Fibroblast of peridontal ligament (primary cell): ENCODE data around the gene SPECC1.
A peak's percentile ranks its signal among the peaks of the same experiment; 100 is the strongest.
"Not testable (repeated sequence)": the region's sequence is repeated elsewhere in the genome, so short reads cannot be mapped to it uniquely, and the experiment has no call there.

Experiments
- DNase-seq: peaks from one replicate; pipeline ENCODE4 v3.0.0-alpha.2; 2010; ENCODE audit errors: extremely low read depth

Gene SPECC1

DNA sequence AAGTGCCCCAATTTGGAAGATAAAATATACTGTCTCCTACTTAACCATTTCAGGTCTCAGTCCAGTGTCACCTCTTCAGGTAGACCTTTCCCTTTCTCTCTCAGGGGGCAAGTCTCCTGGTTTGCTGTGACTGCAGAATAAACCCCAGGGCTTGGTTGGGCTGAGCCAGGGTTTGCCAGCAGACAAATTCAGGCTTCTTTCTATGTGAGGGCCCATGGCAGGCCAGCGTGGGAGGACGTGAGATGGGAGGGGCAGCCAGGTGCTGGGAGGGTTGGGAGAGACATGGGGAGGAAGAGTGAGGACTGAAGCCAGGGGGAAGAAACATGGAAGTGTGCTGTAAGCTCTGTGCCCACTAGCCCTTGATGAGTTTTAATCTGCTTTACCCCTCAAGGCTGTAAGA is 163.2 kb downstream of the SPECC1 start:
- DNase-seq = no peak

DNA sequence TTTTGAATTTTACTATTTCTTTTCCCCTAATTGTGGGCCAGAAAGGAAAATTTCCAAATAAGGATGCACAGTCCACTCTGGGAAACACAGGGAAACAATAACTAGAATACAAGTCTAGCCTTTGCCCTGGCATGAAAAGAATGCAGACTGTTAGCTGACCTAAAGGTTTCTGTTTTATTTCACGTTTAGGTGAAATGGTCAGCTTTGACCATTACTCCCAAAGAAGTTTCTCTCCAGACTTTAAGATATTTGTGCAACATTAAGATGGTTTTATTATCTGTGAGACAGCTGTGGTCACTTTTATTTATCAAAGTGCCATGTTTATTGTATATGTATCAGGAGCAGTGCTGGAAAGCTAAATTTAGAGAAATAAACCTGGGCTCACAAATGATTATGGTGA is 163.9 kb downstream of the SPECC1 start:
- no peak for DNase-seq

DNA sequence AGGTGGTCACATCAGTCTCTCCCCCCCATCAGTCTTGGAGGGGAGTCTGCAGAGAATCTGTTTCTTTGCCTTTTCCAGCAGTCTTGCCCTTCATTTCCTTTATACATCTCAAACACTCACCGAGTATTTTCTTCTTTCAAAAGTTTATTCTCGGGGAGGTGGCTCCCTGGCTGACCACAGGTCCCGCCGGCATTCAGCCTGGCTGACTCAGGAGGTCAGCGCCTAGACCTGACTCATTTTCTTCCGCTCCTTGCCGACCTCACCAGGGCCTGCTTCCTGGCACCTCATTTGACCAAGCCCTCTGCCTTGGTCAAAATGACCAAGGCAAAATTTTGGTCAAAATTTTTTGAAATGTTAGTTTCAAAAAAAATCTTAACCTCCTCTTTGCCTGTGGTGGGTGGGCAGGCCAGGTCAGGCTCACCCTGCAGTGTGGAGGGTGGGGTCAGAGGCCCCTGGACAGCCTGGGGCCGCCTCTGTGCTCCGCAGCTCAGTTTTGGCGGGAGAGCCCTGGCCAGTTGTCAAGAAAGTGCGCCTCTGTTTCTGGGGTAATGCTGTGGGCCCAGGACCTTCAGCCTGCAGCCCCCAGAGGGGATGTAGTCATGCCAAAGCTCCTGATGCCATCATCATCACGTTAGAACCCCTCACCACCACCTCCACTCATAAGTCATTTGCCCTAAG is 165.6 kb downstream of the SPECC1 start:
- DNase-seq = peak; percentile 61

DNA sequence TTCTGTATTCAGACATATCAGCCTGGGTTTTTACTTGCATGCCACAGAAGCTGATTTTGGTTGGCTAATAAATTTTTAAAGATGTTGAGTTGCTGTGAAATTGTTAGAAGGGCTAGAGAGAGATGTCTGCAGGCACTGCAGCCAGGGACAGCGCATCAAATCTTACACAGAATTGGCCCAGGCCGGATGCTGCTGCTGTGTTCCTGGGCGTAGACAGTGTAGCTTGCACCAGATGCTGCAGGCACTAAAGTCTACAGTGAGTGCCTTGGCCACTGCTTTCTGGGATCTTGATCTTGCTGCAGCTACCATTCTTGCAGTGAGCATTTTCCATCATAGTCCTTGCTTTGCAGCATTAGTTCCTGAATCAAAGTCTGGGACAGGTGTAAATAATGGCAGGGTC is 169.9 kb downstream of the SPECC1 start:
- no peak for DNase-seq

DNA sequence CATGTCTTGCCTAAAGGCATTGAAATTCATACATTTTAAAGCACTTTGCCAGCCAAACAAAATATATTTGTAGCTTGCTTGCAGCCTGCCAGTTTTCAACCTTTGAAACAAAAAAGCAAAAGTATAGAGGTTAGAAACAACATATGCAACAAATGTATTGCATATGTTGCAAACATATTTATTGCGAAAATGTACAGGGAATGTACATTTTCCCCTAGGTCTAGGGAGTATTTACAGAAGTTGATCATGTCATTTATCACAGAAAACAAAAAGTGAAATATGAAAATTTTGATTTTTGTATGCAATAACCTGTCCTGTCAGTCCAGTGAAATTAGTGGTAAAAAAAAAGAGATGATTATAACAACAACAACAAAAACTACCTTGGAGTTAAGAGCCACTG is 171.5 kb downstream of the SPECC1 start:
- DNase-seq = no peak

DNA sequence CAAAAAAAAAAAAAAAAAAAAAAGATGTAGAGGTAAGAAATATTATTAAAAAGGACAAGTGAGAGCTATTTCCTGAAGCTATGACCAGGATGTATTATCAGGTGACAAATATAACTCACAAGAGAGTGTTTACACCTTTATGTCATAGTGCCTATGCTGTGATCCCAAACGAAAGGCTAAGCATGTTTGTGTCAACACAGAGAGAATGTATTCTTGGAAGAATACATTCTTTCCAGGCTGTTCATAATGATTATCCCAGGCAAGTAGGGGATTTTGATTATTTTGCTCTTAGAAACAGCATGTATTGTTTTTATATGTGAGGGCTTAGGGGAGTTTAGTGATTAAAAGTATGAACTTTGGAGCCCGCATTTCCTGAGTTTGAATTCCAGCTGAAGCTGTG is 175.0 kb downstream of the SPECC1 start:
- no peak for DNase-seq

DNA sequence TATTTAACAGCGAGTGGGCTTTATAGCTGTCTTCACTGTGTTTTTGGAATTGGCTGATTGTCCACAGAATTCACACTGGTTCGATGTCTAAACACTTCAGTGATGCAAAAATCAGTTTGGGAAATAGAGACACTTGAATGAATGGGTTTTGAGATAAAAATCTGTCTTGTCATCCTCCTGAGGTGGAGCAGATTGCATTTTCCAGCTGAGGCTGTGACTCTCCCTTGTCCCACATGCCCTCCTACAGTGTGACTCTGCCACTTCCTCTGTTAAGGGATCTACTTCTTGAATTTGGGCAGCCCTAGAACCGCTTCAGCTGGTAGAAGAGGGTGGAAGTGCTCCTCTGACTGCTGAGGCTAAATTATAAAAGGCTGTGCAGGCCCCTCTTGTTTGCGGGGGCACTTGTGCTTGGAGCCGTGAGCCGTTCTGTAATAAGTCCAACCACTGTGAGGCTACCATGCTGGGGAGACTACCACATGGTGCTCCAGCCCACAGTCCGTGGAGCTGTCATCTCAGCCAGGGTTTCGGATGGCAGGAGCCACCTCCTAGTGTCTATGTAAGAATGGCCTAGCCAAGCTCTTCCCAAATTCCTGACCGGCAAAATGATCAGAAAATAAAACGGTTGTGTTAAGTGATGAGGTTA is 175.9 kb downstream of the SPECC1 start:
- no peak for DNase-seq

DNA sequence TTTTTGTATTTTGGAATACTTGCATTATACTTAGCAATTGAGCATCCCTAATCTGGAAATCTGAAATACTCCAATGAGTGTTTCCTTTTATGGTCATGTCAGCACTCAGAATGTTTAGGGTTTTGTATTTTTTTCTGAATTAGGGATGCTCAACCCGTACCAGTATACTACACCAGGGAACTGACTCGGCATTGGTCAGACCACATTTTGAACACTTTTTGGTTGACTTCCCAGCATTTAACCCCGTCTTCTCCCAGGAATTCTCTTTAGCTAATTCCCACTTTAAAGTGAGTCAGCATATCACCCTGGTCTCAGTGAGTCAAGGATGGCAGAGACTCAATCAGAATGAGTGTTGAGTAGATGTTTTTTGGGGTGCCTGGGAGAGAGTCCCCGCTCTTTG is 177.9 kb downstream of the SPECC1 start:
- peak; percentile 88 for DNase-seq

DNA sequence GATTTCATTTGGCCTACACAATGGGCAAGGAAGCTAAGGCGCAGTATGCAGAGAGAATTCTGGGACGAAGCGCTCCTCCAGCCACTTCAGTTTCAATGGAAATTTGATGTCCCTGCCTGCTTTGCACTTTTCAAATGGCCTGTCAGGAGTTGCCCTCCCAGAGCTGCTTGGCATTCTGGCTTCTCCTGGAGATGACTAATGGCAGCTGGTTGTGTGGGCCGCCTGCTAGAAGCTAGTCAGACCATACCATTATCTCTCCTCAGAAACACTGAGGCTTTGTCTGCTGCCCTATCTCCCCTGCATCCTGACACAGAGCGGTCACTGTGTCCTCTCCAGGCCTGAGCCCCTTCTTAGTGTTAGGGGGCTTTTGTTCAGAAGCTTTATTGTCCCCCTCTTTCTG is 180.1 kb downstream of the SPECC1 start:
- peak; percentile 42 for DNase-seq

DNA sequence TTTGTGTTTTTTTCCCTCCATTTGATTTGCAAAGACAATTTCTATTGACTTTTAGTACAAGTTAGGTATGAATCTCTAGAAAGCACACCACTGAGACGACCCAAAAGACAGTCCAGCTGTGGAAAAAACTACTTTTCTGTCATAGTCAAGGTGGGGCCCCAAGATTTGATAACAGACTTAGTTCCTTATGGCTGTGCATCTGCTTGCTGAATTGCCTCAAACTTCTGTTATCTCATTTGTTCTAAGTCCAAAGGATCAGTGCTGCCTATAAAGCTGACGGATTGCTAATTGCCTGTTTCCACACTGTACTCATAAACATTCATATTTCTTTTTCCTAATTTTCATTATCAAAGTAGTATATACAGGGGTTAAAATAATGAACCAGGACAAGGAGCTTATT is 180.8 kb downstream of the SPECC1 start:
- no peak for DNase-seq

DNA sequence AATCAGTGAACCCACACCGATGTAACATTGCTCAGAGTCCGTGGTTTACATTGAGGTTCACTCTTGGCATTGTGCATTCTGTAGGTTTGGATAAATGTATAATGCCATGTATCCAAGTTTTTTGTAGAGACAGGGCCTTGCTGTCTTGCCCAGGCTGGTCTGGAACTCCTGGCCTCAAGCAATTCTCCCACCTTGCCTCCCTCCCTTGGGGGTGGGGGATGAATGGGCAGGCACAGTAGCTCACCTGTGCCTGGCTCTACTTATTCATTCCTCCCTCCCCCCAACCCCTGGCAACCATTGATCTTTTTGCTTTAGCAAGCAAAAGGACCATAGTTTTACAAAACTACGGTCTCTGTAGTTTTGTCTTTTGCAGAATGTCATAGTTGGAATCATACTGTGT is 181.4 kb downstream of the SPECC1 start:
- no peak for DNase-seq

DNA sequence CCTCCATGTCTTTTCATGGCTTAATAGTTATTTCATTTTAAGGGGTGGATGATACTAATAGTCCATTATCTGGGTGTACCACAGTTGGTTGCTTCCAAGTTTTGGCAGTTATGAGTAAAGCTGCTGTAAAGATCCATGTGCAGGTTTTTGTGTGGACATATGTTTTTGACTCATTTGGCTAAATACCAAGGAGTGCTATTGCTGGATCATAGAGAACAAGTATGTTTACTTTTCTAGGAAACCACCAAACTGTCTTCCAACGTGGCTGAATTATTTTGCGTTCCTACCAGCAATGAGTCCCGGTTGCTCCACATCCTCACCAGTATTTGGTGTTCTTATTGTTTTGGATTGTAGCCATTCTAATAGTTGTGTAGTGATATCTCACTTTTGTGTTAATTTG is 181.9 kb downstream of the SPECC1 start:
- peak; percentile 97 for DNase-seq

DNA sequence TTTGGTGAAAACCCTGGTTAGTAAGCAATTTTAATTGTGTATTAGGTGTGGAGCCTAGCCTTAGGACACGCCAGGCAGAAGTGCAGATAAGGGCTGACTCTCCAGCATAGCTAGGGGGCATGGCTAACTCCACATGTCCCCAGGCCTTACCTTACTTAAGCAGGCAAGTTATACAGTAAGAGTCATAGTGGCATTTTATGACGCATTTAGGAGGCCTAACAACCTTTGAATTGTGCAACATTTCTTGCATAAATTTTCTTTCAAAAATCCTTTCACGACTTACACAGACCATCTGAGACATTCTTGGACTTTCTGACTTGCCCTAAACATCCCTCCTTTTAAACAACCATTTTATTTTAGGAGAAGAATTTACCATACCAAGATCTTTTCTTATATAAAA is 187.1 kb downstream of the SPECC1 start:
- DNase-seq = not testable (repeated sequence)

DNA sequence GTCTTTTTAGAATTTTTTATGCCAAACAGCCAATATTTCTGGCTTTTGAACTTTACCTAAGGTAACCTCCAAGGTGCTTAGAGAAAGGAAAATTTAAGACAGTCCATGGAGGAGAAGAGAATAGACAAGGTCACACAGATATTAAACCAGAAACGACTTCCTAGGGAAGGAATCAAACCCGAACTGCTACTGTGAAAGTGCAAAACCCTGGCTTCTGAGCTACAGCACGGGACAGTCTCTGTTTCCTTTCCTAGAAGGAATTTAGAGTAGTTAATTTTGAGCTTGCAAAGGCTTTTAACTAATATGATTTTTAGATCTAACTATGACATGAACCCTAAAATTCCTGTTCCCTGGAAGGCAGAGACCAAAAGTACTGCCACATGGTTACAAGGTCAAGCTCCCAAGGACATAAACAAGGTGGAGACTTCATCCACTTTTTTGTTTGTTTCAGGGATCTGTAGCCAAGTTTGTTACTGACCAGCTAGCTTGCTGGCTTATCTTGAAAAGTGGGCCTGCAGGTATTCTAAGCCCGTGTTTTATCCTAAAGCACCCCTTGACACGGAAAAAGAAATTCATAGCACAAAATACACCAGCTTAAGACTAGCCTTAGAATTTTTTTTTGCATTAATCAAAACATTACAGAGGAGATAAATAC is 188.2 kb downstream of the SPECC1 start:
- no peak for DNase-seq

DNA sequence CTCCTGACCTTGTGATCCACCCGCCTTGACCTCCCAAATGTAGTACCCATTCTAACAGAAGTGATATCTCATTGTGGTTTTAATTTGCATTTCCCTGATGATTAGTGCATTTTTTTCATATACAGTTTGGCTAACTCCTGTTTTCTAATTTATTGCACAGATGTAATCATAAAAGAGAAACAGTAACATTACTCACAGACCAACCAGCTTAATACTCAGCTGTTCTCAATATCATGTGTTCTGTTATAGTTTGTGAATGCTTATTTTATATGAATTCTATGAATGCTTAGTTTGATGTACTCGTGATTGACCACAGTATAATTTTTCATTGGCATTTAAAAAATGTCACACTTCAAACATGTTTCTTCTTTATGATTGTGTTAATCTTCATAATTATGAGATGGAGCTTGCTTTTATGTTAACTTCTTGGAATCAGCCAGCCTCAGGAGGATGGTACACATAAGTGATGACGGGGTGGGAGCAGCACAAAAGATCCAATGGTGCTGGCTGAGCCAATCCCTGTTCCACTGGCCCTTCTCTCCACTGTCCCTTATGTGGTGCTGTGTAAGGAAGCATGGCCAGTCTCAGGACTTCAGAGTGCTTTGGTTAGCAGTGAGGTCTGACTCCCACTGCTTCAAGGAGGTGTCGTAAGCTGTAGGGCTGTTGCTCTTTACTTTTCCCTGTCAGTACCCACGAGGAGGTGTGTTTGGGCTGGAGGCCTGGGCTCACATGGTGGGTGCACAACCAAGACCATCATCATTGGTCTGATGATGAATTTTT is 191.0 kb downstream of the SPECC1 start:
- peak; percentile 32 for DNase-seq

DNA sequence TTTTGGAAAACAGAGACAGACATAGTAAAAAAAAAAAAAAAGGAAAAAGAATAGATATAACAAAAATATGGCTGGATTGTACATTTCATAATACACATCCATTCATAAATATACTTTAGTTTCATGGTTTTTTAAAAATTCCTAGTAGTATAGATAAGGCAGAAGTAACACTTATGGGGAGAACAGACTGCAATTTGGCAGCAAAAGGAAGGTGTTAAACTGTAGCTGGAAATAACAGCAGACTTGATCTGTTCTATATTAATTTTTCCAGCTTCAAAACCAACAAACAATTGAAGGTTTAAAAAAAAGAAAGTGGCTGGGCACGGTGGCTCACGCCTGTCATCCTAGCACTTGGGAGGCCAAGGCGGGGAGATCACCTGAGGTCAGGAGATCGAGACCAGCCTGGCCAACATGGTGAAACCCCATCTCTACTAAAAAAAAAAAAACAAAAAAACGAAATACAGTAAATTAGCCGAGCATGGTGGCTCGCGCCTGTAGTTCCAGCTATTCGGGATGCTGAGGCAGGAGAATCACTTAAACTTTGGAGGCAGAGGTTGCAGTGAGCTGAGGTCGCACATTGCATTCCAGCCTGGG is 191.8 kb downstream of the SPECC1 start:
- no peak for DNase-seq

DNA sequence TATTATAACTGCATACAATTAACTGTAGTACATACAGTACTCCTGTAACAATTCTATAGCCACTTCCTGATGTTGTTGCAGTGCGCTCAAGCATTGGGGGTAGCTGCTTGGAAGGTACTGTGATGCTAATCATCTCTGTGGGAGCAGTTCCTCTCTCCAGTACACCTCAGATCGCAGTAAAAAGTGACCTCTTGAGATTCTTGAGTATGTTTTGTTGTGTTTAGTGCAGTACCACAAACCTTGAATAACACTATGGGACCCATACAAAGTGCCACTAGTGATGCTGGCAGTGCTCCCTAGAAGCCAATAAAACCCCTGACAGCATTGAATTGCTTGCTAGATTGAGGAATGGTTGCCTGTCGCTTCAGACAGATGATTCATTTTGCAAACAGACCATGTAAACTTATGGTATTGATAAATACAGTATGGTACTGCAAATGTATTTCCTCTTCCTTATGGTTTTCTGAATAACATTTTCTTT is 193.0 kb downstream of the SPECC1 start:
- DNase-seq = no peak

DNA sequence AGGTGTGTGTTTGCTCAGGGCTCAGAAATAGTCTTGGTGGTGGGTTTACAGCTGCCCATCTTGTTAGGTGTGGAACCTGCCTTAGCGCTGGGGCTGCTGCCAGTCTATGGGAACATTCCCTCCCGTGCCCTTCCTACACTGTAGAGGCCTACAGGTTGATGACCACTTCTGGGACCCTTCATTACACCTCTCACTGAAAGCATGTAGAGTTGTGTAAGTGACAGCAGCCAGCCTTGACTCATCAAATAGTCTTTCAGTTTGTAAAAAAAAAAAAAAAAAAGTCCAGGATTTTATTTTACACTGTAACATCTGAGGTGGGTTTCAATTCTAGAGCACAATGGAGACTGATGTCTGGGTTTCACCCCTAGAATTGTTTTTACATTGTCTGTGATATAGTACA is 193.9 kb downstream of the SPECC1 start:
- DNase-seq = no peak

DNA sequence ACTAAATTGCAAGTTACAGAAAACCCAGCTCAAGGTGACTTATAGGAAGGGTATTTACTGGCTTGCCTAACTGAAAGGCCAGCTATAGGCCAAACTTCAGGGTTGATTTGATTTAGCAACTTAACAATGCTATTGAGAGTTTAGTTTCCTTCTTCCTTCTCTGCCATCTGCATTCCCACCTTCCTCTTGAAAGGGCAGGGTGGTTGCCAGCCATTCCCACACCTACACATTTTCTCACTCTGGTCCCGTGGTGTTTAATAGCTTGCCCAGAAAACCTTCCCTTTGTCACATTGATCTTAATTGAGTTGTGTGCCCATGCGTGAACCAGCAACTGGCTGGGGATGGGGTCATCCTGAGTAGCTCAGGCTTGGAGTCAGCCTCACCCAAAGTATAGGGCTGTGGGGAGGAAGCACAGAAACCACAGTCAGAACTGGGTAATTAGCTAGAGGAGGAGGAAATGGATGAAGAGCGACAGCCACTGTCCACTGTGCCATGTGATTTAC is 194.7 kb downstream of the SPECC1 start:
- peak; percentile 42 for DNase-seq

DNA sequence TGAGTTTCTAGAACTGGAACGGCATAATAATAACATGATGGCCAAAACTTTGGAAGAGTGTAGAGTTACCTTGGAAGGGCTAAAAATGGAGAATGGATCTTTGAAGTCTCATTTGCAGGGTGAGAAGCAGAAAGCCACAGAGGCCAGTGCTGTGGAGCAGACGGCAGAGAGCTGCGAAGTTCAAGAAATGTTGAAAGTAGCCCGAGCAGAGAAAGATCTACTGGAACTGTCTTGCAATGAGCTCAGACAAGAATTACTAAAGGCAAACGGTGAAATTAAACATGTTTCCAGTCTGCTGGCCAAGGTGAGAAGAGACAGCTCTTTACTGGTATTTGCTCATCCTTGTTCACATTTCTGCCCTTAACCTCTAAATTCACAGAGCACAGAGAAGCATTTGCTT is 196.4 kb downstream of the SPECC1 start:
- DNase-seq = no peak

DNA sequence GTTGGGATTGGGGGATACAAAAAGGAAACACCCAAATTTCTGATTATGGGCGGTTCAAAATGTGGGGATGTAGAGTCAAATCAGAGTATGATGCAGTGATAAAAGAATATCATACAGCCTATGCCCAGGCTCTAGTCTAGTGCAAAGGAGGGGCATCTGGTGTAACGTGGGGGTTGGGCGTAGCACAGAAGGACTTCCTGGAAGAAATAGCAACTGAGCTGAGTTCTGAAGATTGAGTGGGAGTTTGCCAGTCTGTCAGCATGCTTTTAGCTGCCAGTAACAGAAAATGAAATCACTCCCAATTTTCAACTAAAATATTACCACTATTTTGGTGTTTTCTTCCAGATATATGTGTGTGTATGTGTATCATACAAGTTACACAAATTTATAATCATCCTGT is 196.9 kb downstream of the SPECC1 start:
- DNase-seq = no peak

DNA sequence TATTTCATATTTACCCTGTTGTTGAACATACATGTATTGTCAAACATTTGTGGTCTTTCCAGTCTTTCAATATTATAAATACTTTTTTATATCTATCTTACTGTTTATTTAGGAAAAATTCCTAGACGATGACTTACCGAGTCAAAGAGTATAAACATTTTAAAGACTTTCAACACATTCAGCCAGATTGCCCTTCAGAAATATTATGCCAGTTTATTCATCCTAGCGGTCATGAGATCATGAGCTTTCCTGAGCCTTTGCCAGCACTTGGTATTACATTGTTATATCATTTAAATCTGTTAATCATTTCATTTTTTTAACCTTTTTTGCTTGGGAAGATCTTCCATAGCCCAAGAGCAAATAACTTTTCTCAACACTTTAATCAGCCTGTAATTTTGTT is 197.4 kb downstream of the SPECC1 start:
- DNase-seq = peak; percentile 93
